ENCODE measurements around the gene ZC3H8. TPM values are rescaled to one million over a fixed set of nuclear protein-coding genes. Genes with fewer than 3 reads are reported as not detected.

ZC3H8 gene
- total RNA-seq, 1 experiment from 2014 or later: 13.1 TPM

- Histone ChIP-seq H3K27ac (ENCODE audit: low read length) (no peak overlapping the region), H3K79me2 (ENCODE audit: low read length) (no peaks in the 10 kb centered on the region), H3K9me2 (replicated peaks; ENCODE audit: low read length) (no peaks in the 10 kb centered on the region), H3K4me1 (ENCODE audit: insufficient read depth, low read length) (no peaks in the 10 kb centered on the region), H2AFZ (ENCODE audit: low read length) (no peak overlapping the region), H3K4me3 (ENCODE audit: low read length) (no peak overlapping the region), H3K4me2 (ENCODE audit: low read length) (no peak overlapping the region), H3K27me3 (ENCODE audit: low read length) (no peaks in the 10 kb centered on the region), H3K9ac (ENCODE audit: low read length) (no peak overlapping the region), H3F3A (ENCODE audit: low read length, unreplicated experiment) (no peaks in the 10 kb centered on the region), H3K36me3 (ENCODE audit: low read depth, low read length) (no peaks in the 10 kb centered on the region), H3K9me3 (ENCODE audit: low read length) (no peaks in the 10 kb centered on the region), H4K20me1 (ENCODE audit: low read length) (no peaks in the 10 kb centered on the region)
- no peak for DNase-seq
- POLR2A ChIA-PET (ENCODE audit: unreplicated experiment): interaction anchor here (0.7 kb wide), 1 partner anchor 246 kb away, joined by 5 read pairs; no protein-coding TSS in a partner anchor
- no TSS peak for BruUV-seq (replicated peaks)
- CTCF ChIA-PET: no interaction called here
- intact Hi-C loops (cut with micrococcal nuclease): no loop called here
- ATAC-seq: no peak
- TF ChIP-seq EZH2phosphoT487 (IDR thresholded peaks at IDR 0.05; ENCODE audit: borderline replicate concordance, low read length) (no peak), CTCF (conservative IDR thresholded peaks at IDR 0.05; ENCODE audit: low read depth, low read length) (no peak), EZH2 (IDR thresholded peaks at IDR 0.05; ENCODE audit: low read length, unreplicated experiment) (no peak)
These were observed 53.0 kb downstream of the ZC3H8 start for GRCh38 chr2:112201696-112202430.

- no peak overlapping the region for H3K4me2 ChIP-seq (ENCODE audit: low read length)
- CTCF ChIA-PET: no interaction called here
- H3K27me3 ChIP-seq (ENCODE audit: low read length): no peaks in the 10 kb centered on the region
- intact Hi-C loops (cut with micrococcal nuclease): no loop called here
- H3K9ac ChIP-seq (ENCODE audit: low read length): no peak overlapping the region
- DNase-seq (no peak), ATAC-seq (no peak)
- H3K79me2 ChIP-seq (ENCODE audit: low read length): no peaks in the 10 kb centered on the region
- H4K20me1 ChIP-seq (ENCODE audit: low read length): no peaks in the 10 kb centered on the region
- no peaks in the 10 kb centered on the region for H3K9me2 ChIP-seq (replicated peaks; ENCODE audit: low read length)
- no peak for TF ChIP-seq EZH2phosphoT487 (IDR thresholded peaks at IDR 0.05; ENCODE audit: borderline replicate concordance, low read length)
- no peak for TF ChIP-seq EZH2 (IDR thresholded peaks at IDR 0.05; ENCODE audit: low read length, unreplicated experiment)
- TF ChIP-seq CTCF (conservative IDR thresholded peaks at IDR 0.05; ENCODE audit: low read depth, low read length): no peak
- H3K4me3 ChIP-seq (ENCODE audit: low read length): no peak overlapping the region
- H2AFZ ChIP-seq (ENCODE audit: low read length): no peak overlapping the region
- no peak overlapping the region for H3K27ac ChIP-seq (ENCODE audit: low read length)
- POLR2A ChIA-PET (ENCODE audit: unreplicated experiment): no interaction called here
- H3K36me3 ChIP-seq (ENCODE audit: low read depth, low read length): no peaks in the 10 kb centered on the region
- no TSS peak for BruUV-seq (replicated peaks)
- no peaks in the 10 kb centered on the region for H3F3A ChIP-seq (ENCODE audit: low read length, unreplicated experiment)
- no peaks in the 10 kb centered on the region for H3K9me3 ChIP-seq (ENCODE audit: low read length)
- no peaks in the 10 kb centered on the region for H3K4me1 ChIP-seq (ENCODE audit: insufficient read depth, low read length)
These were observed 55.7 kb downstream of the ZC3H8 start for GRCh38 chr2:112199188-112199587.

- DNase-seq (no peak), ATAC-seq (no peak)
- no peaks in the 10 kb centered on the region for H3K9me3 ChIP-seq (ENCODE audit: low read length)
- no peaks in the 10 kb centered on the region for H3K4me1 ChIP-seq (ENCODE audit: insufficient read depth, low read length)
- no peaks in the 10 kb centered on the region for H3K79me2 ChIP-seq (ENCODE audit: low read length)
- no peaks in the 10 kb centered on the region for H3K9me2 ChIP-seq (replicated peaks; ENCODE audit: low read length)
- no peak overlapping the region for H2AFZ ChIP-seq (ENCODE audit: low read length)
- POLR2A ChIA-PET (ENCODE audit: unreplicated experiment): no interaction called here
- no peak for TF ChIP-seq CTCF (conservative IDR thresholded peaks at IDR 0.05; ENCODE audit: low read depth, low read length)
- no peaks in the 10 kb centered on the region for H3F3A ChIP-seq (ENCODE audit: low read length, unreplicated experiment)
- H3K36me3 ChIP-seq (ENCODE audit: low read depth, low read length): no peaks in the 10 kb centered on the region
- H3K4me3 ChIP-seq (ENCODE audit: low read length): no peak overlapping the region
- no peak overlapping the region for H3K4me2 ChIP-seq (ENCODE audit: low read length)
- H3K9ac ChIP-seq (ENCODE audit: low read length): no peak overlapping the region
- BruUV-seq (replicated peaks): no TSS peak
- CTCF ChIA-PET: no interaction called here
- H3K27ac ChIP-seq (ENCODE audit: low read length): no peak overlapping the region
- H4K20me1 ChIP-seq (ENCODE audit: low read length): no peaks in the 10 kb centered on the region
- intact Hi-C loops (cut with micrococcal nuclease): no loop called here
- H3K27me3 ChIP-seq (ENCODE audit: low read length): no peaks in the 10 kb centered on the region
These were observed 56.1 kb downstream of the ZC3H8 start for GRCh38 chr2:112198780-112199179.
